ENCODE measurements around the gene ZBTB7A. TPM values are rescaled to one million over a fixed set of nuclear protein-coding genes. Genes with fewer than 3 reads are reported as not detected.

ZBTB7A gene
- total RNA-seq, 1 experiment from 2014 or later, result 27.9 TPM

DNA sequence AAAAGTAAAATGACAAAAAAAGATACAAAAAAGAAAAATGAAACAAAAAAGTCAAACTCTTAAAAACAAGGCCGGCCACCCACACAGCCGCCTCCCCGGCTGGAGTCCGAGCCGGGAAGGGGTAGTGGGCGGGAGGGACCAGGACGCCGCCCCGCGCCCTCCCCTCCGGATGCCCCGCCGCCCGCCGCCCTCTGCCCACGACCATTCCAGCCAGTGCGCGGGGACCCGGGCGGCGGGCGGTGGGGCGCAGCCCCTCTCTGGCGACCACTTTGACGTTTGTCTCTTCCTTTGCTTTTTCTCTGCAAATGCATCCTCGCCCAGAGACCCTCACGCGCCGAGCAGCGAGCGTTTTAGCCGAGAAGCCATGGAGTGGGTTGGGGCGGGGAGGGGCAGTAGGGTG lies 28.6 kb downstream of the ZBTB7A start:
- Mint-ChIP-seq H3K36me3 (peaks cover 6% of the 10 kb centered on the region), H3K27me3 (ENCODE audit: low read depth) (no peaks in the 10 kb centered on the region; the same call in 1 of the 2 replicates), H3K9me3 (no peaks in the 10 kb centered on the region), H3K27ac (no peak overlapping the region), H3K4me3 (no peak overlapping the region), H3K4me1 (no peaks in the 10 kb centered on the region)
- POLR2A ChIA-PET, result no interaction called here
- no peak for DNase-seq (ENCODE audit: low spot score)
- CTCF ChIA-PET, result no interaction called here
- ATAC-seq, result no peak
- no peak for TF ChIP-seq IRF2 (CRISPR knock-in tag; IDR thresholded peaks at IDR 0.05; ENCODE audit: borderline replicate concordance, low read depth)
- TF ChIP-seq, protein P1, sequence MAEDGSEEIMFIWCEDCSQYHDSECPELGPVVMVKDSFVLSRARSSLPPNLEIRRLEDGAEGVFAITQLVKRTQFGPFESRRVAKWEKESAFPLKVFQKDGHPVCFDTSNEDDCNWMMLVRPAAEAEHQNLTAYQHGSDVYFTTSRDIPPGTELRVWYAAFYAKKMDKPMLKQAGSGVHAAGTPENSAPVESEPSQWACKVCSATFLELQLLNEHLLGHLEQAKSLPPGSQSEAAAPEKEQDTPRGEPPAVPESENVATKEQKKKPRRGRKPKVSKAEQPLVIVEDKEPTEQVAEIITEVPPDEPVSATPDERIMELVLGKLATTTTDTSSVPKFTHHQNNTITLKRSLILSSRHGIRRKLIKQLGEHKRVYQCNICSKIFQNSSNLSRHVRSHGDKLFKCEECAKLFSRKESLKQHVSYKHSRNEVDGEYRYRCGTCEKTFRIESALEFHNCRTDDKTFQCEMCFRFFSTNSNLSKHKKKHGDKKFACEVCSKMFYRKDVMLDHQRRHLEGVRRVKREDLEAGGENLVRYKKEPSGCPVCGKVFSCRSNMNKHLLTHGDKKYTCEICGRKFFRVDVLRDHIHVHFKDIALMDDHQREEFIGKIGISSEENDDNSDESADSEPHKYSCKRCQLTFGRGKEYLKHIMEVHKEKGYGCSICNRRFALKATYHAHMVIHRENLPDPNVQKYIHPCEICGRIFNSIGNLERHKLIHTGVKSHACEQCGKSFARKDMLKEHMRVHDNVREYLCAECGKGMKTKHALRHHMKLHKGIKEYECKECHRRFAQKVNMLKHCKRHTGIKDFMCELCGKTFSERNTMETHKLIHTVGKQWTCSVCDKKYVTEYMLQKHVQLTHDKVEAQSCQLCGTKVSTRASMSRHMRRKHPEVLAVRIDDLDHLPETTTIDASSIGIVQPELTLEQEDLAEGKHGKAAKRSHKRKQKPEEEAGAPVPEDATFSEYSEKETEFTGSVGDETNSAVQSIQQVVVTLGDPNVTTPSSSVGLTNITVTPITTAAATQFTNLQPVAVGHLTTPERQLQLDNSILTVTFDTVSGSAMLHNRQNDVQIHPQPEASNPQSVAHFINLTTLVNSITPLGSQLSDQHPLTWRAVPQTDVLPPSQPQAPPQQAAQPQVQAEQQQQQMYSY (CRISPR knock-in tag; IDR thresholded peaks at IDR 0.05), result no peak
- no peak for TF ChIP-seq JAZF1 (CRISPR knock-in tag; IDR thresholded peaks at IDR 0.05)
- TF ChIP-seq SP1 (CRISPR knock-in tag; conservative IDR thresholded peaks at IDR 0.05), result no peak
- TF ChIP-seq, protein P2, sequence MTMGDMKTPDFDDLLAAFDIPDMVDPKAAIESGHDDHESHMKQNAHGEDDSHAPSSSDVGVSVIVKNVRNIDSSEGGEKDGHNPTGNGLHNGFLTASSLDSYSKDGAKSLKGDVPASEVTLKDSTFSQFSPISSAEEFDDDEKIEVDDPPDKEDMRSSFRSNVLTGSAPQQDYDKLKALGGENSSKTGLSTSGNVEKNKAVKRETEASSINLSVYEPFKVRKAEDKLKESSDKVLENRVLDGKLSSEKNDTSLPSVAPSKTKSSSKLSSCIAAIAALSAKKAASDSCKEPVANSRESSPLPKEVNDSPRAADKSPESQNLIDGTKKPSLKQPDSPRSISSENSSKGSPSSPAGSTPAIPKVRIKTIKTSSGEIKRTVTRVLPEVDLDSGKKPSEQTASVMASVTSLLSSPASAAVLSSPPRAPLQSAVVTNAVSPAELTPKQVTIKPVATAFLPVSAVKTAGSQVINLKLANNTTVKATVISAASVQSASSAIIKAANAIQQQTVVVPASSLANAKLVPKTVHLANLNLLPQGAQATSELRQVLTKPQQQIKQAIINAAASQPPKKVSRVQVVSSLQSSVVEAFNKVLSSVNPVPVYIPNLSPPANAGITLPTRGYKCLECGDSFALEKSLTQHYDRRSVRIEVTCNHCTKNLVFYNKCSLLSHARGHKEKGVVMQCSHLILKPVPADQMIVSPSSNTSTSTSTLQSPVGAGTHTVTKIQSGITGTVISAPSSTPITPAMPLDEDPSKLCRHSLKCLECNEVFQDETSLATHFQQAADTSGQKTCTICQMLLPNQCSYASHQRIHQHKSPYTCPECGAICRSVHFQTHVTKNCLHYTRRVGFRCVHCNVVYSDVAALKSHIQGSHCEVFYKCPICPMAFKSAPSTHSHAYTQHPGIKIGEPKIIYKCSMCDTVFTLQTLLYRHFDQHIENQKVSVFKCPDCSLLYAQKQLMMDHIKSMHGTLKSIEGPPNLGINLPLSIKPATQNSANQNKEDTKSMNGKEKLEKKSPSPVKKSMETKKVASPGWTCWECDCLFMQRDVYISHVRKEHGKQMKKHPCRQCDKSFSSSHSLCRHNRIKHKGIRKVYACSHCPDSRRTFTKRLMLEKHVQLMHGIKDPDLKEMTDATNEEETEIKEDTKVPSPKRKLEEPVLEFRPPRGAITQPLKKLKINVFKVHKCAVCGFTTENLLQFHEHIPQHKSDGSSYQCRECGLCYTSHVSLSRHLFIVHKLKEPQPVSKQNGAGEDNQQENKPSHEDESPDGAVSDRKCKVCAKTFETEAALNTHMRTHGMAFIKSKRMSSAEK (CRISPR knock-in tag; IDR thresholded peaks at IDR 0.05; ENCODE audit: borderline replicate concordance), result no peak
- no peak for TF ChIP-seq ARID4B (CRISPR knock-in tag; IDR thresholded peaks at IDR 0.05; ENCODE audit: borderline replicate concordance)
- TF ChIP-seq NR2C2 (CRISPR knock-in tag; IDR thresholded peaks at IDR 0.05), result no peak
- no peak for TF ChIP-seq SMAD4 (CRISPR knock-in tag; IDR thresholded peaks at IDR 0.05)
- no peak for TF ChIP-seq ZNF317 (CRISPR knock-in tag; IDR thresholded peaks at IDR 0.05; ENCODE audit: borderline replicate concordance, low read depth)
- TF ChIP-seq ESRRA (CRISPR knock-in tag; IDR thresholded peaks at IDR 0.05; ENCODE audit: borderline replicate concordance), result no peak
- TF ChIP-seq, protein P3, sequence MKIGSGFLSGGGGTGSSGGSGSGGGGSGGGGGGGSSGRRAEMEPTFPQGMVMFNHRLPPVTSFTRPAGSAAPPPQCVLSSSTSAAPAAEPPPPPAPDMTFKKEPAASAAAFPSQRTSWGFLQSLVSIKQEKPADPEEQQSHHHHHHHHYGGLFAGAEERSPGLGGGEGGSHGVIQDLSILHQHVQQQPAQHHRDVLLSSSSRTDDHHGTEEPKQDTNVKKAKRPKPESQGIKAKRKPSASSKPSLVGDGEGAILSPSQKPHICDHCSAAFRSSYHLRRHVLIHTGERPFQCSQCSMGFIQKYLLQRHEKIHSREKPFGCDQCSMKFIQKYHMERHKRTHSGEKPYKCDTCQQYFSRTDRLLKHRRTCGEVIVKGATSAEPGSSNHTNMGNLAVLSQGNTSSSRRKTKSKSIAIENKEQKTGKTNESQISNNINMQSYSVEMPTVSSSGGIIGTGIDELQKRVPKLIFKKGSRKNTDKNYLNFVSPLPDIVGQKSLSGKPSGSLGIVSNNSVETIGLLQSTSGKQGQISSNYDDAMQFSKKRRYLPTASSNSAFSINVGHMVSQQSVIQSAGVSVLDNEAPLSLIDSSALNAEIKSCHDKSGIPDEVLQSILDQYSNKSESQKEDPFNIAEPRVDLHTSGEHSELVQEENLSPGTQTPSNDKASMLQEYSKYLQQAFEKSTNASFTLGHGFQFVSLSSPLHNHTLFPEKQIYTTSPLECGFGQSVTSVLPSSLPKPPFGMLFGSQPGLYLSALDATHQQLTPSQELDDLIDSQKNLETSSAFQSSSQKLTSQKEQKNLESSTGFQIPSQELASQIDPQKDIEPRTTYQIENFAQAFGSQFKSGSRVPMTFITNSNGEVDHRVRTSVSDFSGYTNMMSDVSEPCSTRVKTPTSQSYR (CRISPR knock-in tag; IDR thresholded peaks at IDR 0.05), result no peak
- TF ChIP-seq FOXP4 (CRISPR knock-in tag; IDR thresholded peaks at IDR 0.05), result no peak
- no peak for TF ChIP-seq RELA (CRISPR knock-in tag; IDR thresholded peaks at IDR 0.05; ENCODE audit: borderline replicate concordance)
- TF ChIP-seq TCF7 (CRISPR knock-in tag; IDR thresholded peaks at IDR 0.05; ENCODE audit: low read depth), result no peak
- TF ChIP-seq TEAD4 (CRISPR knock-in tag; IDR thresholded peaks at IDR 0.05), result no peak
- no peak for TF ChIP-seq ZNF121 (CRISPR knock-in tag; IDR thresholded peaks at IDR 0.05)
